GM10847 (cell line): ENCODE results near the gene DNTTIP2.

Source experiments
- POLR2A ChIP-seq: IDR thresholded peaks from 2 replicates; pipeline ENCODE4 v1.6.1; 2011; ENCODE audit not compliant: insufficient read length; ENCODE audit errors: extremely low read depth

The DNTTIP2 gene

GRCh38 chr1:93845538-93846205 lies 33.3 kb downstream of the DNTTIP2 start:
- TF ChIP-seq POLR2A = no peak

- TF ChIP-seq POLR2A = no peak
Measured at GRCh38 chr1:93844262-93845045, 34.6 kb downstream of the DNTTIP2 start.

- no peak for TF ChIP-seq POLR2A
Measured at GRCh38 chr1:93842750-93843500, 36.1 kb downstream of the DNTTIP2 start.

GRCh38 chr1:93841771-93842170 lies 37.2 kb downstream of the DNTTIP2 start:
- TF ChIP-seq POLR2A = no peak

GRCh38 chr1:93840956-93841482 lies 38.0 kb downstream of the DNTTIP2 start:
- TF ChIP-seq POLR2A = no peak

- no peak for TF ChIP-seq POLR2A
Measured at GRCh38 chr1:93839753-93840152, 39.3 kb downstream of the DNTTIP2 start.

GRCh38 chr1:93839307-93839706 lies 39.7 kb downstream of the DNTTIP2 start:
- no peak for TF ChIP-seq POLR2A

DNA sequence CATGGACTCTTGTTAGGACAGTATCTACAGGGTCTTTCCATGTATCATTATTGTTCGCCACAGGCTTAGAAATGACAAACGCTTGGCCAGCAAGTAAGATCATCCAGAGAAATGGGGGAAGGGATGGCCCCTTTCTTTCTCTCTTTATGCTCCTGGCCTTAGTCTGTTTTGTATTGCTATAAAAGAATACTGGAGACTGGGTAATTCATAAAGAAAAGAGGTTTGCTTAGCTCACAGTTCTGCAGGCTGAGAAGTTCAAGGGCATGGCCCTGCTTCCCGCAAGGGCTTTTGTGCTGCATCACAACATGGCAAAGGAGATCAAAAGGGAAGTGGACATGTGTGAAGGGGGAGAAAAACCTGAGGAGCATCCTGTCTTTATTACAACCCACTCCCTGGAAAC lies 41.0 kb downstream of the DNTTIP2 start:
- no peak for TF ChIP-seq POLR2A

DNA sequence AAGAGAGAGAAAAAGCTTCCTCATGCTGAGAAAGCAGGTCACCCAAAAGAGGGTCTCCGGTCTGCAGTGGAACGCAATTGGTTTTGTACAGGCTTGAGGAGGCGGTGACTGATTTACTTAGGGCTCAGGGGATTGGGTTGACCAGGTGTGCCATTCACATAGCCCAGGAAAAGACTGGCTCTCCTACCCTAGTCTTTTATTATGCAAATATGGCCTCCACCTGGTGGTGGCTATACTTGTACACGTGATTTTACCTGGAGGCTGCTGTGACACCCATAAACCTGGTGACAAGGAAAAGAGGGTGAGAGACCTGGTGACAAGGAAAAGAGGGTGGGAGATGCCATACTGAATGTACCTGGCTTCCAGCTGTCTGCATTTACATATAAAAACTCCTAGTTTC lies 49.9 kb downstream of the DNTTIP2 start:
- no peak for TF ChIP-seq POLR2A

GRCh38 chr1:93828367-93828755 lies 50.6 kb downstream of the DNTTIP2 start:
- TF ChIP-seq POLR2A = no peak

GRCh38 chr1:93827633-93828366 lies 51.2 kb downstream of the DNTTIP2 start:
- no peak for TF ChIP-seq POLR2A

DNA sequence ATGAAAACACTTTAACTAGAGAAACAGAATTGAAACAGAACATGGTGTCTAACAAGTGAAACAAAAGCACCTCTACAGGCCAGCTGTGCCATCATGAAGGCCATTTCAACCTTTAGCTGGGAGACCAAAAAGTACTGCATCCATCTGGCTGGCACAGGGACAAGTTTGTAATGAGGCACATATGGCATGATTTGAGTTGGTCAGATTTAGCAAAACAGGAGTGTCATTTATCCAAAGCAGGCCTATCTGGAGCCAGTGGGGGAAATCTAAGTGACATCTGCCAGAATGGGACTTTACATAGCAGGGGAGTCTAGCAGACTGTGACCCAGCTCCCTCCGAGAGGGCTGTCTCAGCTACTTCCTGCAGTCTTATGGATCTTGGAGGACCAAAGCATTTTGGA lies 51.9 kb downstream of the DNTTIP2 start:
- TF ChIP-seq POLR2A = no peak

DNA sequence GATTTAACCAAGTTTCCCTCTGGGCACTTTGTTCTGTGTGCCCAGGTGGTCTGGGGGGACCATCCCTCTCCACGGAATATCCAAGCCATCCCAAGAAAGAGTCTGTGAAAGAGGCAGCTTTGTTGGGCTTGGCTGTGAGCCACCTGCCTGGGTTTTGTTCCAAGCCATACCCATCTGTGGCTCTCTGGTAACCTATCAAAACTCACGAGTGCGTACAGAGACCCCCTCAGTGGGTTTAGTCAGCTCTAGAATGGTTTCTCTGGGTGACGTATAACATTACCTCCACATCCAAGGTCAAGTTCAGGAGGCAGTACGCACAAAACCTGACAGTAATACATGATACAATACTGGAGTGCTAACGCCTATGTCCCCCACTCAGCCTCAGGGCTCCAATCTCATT lies 54.2 kb downstream of the DNTTIP2 start:
- no peak for TF ChIP-seq POLR2A

DNA sequence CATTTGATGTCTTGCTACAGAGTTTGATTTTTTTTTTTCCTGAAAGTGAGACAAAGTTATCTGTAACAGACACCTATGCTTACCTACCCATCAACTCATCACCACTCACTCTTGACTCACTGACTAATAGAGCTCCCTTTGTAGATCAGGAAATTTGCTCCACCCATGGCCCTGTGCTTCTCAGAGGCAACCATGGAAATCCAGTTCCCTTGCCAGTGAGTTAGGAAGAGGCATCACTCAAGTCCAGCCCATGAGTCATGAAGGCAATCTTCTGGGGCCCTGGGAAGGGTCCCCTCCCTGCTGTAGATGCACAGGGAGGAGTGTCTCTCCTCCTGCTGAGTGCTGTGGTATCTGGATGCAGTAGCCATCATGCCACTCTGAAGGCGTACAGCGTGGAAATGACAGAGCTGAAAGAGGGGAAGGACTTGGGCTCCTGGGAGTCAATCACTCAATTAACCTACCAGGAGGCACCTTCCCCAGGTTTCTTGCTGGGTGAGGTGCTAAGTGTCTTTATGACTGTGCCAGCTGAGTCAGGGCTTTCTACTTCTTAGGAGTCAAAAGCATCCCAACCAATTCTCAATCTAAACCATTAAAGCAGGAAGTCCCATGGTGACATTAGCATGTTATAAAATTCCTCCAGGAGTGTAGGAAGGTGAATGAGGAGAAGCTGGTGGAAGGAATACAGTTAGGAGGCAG lies 56.1 kb downstream of the DNTTIP2 start:
- TF ChIP-seq POLR2A = no peak
